ENCODE data around the gene GMPPB. TPM values are rescaled to one million over a fixed set of nuclear protein-coding genes. Genes with fewer than 3 reads are reported as not detected.

The GMPPB gene
- polyA plus RNA-seq, 1 donor (not counting 4 experiments of a cell fraction or from before 2014, with no cell fraction given), result 17.4 TPM

- peaks cover 5% of the 10 kb centered on the region for H3K4me1 ChIP-seq (ENCODE audit: control insufficient read depth, extremely low read depth, insufficient read depth, low read length)
- no peak overlapping the region for H2AFZ ChIP-seq (ENCODE audit: control insufficient read depth, low read length)
- dilution Hi-C loops (cut with MboI; ENCODE audit: extremely low pct_ligation_motif_present, low sequenced_read_pairs), result loop anchor here (25.0 kb wide), 1 partner anchor 134 kb away; the partner anchor contains the start of genes CAMKV and TRAIP
- H3K9me1 ChIP-seq (ENCODE audit: control insufficient read depth, extremely low read depth, insufficient read depth, low read length), result no peaks in the 10 kb centered on the region
- H3K4me3 ChIP-seq (ENCODE audit: control insufficient read depth in 2 of 3, extremely low read depth in 1 of 3, insufficient read depth in 2 of 3, low read depth in 1 of 3, low read length in 3 of 3), result no peak overlapping the region
- no peak for FAIRE-seq
- peaks cover 8% of the 10 kb centered on the region for H3K79me2 ChIP-seq (ENCODE audit: control insufficient read depth, insufficient read depth, low read length)
- no peaks in the 10 kb centered on the region for H3K27me3 ChIP-seq (ENCODE audit: control insufficient read depth, extremely low read depth, insufficient read depth, low read length)
- TF ChIP-seq CTCF (optimal IDR thresholded peaks at IDR 0.05 in 1 of 3, IDR thresholded peaks at IDR 0.05 in 1 of 3, conservative IDR thresholded peaks at IDR 0.05 in 1 of 3; ENCODE audit: extremely low read depth in 1 of 3, insufficient read depth in 2 of 3, low read length in 3 of 3) (no peak), EZH2 (IDR thresholded peaks at IDR 0.05; ENCODE audit: low read length) (no peak)
- H4K20me1 ChIP-seq (ENCODE audit: control insufficient read depth, extremely low read depth, insufficient read depth, low read length), result no peaks in the 10 kb centered on the region
- peaks cover 13 to 16% of the 10 kb centered on the region in 2 experiments for H3K36me3 ChIP-seq (ENCODE audit: control insufficient read depth in 2 of 2, extremely low read depth in 1 of 2, insufficient read depth in 2 of 2, low read length in 2 of 2)
- H3K9ac ChIP-seq (ENCODE audit: control insufficient read depth, extremely low read depth, insufficient read depth, low read length), result no peak overlapping the region
- DNase-seq (ENCODE audit: low read depth, low spot score), result no peak
- H3K9me3 ChIP-seq (ENCODE audit: control insufficient read depth, low read depth, low read length), result no peaks in the 10 kb centered on the region
- no peak overlapping the region for H3K27ac ChIP-seq (ENCODE audit: control insufficient read depth, insufficient read depth, low read length)
- no peak overlapping the region for H3K4me2 ChIP-seq (ENCODE audit: control insufficient read depth, extremely low read depth, insufficient read depth, low read depth, low read length)
These were observed 4.2 kb upstream of the GMPPB start for GRCh38 chr3:49727924-49728361.

- FAIRE-seq (no peak), DNase-seq (ENCODE audit: low read depth, low spot score) (no peak)
- Histone ChIP-seq H2AFZ (ENCODE audit: control insufficient read depth, low read length) (no peak overlapping the region), H4K20me1 (ENCODE audit: control insufficient read depth, extremely low read depth, insufficient read depth, low read length) (no peaks in the 10 kb centered on the region), H3K9me3 (ENCODE audit: control insufficient read depth, low read depth, low read length) (no peaks in the 10 kb centered on the region), H3K27me3 (ENCODE audit: control insufficient read depth, extremely low read depth, insufficient read depth, low read length) (no peaks in the 10 kb centered on the region), H3K4me3 (ENCODE audit: control insufficient read depth in 2 of 3, extremely low read depth in 1 of 3, insufficient read depth in 2 of 3, low read depth in 1 of 3, low read length in 3 of 3) (no peak overlapping the region), H3K36me3 (ENCODE audit: control insufficient read depth in 2 of 2, extremely low read depth in 1 of 2, insufficient read depth in 2 of 2, low read length in 2 of 2) (peaks cover 12 to 19% of the 10 kb centered on the region in 2 experiments), H3K27ac (ENCODE audit: control insufficient read depth, insufficient read depth, low read length) (no peak overlapping the region), H3K9me1 (ENCODE audit: control insufficient read depth, extremely low read depth, insufficient read depth, low read length) (no peaks in the 10 kb centered on the region), H3K79me2 (ENCODE audit: control insufficient read depth, insufficient read depth, low read length) (peaks cover 14% of the 10 kb centered on the region), H3K4me1 (ENCODE audit: control insufficient read depth, extremely low read depth, insufficient read depth, low read length) (peaks cover 11% of the 10 kb centered on the region), H3K9ac (ENCODE audit: control insufficient read depth, extremely low read depth, insufficient read depth, low read length) (no peak overlapping the region), H3K4me2 (ENCODE audit: control insufficient read depth, extremely low read depth, insufficient read depth, low read depth, low read length) (no peak overlapping the region)
- TF ChIP-seq CTCF (optimal IDR thresholded peaks at IDR 0.05 in 1 of 3, IDR thresholded peaks at IDR 0.05 in 1 of 3, conservative IDR thresholded peaks at IDR 0.05 in 1 of 3; ENCODE audit: extremely low read depth in 1 of 3, insufficient read depth in 2 of 3, low read length in 3 of 3) (no peak), EZH2 (IDR thresholded peaks at IDR 0.05; ENCODE audit: low read length) (no peak)
- dilution Hi-C loops (cut with MboI; ENCODE audit: extremely low pct_ligation_motif_present, low sequenced_read_pairs), result loop anchor here (25.0 kb wide), 1 partner anchor 135 kb away; the partner anchor contains the start of genes CAMKV and TRAIP
These were observed 3.6 kb upstream of the GMPPB start for GRCh38 chr3:49727154-49727923.

Measured in keratinocyte (primary cell).